Right lung (tissue), 10 donors: Measurements from ENCODE around the gene PCNA. TPM values are rescaled to one million over a fixed set of nuclear protein-coding genes. Genes with fewer than 3 reads are reported as not detected.
A peak's percentile ranks its signal among the peaks of the same experiment; 100 is the strongest.

ENCODE experiments used
- DNase-seq, 2 donors: peaks; one replicate each; pipeline ENCODE4 v3.0.0-alpha.2; 2013
- long read RNA-seq, 8 donors: transcript quantifications; one replicate each; lab custom pipeline, GENCODE V29; 2026
- polyA plus RNA-seq, 5 donors: library from polyadenylated mRNA; unstranded; fragments of 120-200 nt; gene quantifications; one replicate each; pipeline versions ENCODE4 v1.2.1 to v1.2.3, GENCODE V29; 2013; ENCODE audit warnings: inconsistent platforms in 1 of 5, low replicate concordance in 1 of 5; ENCODE audit not compliant: insufficient read length in 5 of 5, insufficient read depth in 1 of 5

The PCNA gene
- 100 to 1,000 TPM; 112 to 184 (median 138) TPM for polyA plus RNA-seq
- long read RNA-seq, donor 1, transcript PCNA-202 (7 exons, 1,359 nt), result minor isoform, 7 of 104 reads
- long read RNA-seq, donor 1, transcript PCNA-201 (6 exons, 1,344 nt), result major isoform, 63 of 104 reads
- long read RNA-seq, donor 1, partial matches to known transcripts, result 18 of 104 reads
- long read RNA-seq, donor 1, other reads (novel, unspliced or antisense), result 16 of 104 reads
- long read RNA-seq, donor 2, transcript PCNA-201 (6 exons, 1,344 nt), result major isoform, 55 of 59 reads
- long read RNA-seq, donor 2, partial matches to known transcripts, result 0 of 59 reads
- long read RNA-seq, donor 2, other reads (novel, unspliced or antisense), result 0 of 59 reads
- long read RNA-seq, donor 3, transcript PCNA-202 (7 exons, 1,359 nt), result minor isoform, 6 of 70 reads
- long read RNA-seq, donor 3, transcript PCNA-201 (6 exons, 1,344 nt), result major isoform, 43 of 70 reads
- long read RNA-seq, donor 3, partial matches to known transcripts, result 21 of 70 reads
- long read RNA-seq, donor 3, other reads (novel, unspliced or antisense), result 0 of 70 reads
- long read RNA-seq, donor 4, transcript PCNA-201 (6 exons, 1,344 nt), result major isoform, 16 of 26 reads
- long read RNA-seq, donor 4, partial matches to known transcripts, result 6 of 26 reads
- long read RNA-seq, donor 4, other reads (novel, unspliced or antisense), result 0 of 26 reads
- long read RNA-seq, donor 5, transcript PCNA-202 (7 exons, 1,359 nt), result minor isoform, 7 of 115 reads
- long read RNA-seq, donor 5, transcript PCNA-201 (6 exons, 1,344 nt), result major isoform, 97 of 115 reads
- long read RNA-seq, donor 5, partial matches to known transcripts, result 11 of 115 reads
- long read RNA-seq, donor 5, other reads (novel, unspliced or antisense), result 0 of 115 reads
- long read RNA-seq, donor 6, transcript PCNA-202 (7 exons, 1,359 nt), result minor isoform, 5 of 60 reads
- long read RNA-seq, donor 6, transcript PCNA-201 (6 exons, 1,344 nt), result major isoform, 49 of 60 reads
- long read RNA-seq, donor 6, partial matches to known transcripts, result 6 of 60 reads
- long read RNA-seq, donor 6, other reads (novel, unspliced or antisense), result 0 of 60 reads
- long read RNA-seq, donor 7, transcript PCNA-201 (6 exons, 1,344 nt), result major isoform, 20 of 24 reads
- long read RNA-seq, donor 7, partial matches to known transcripts, result 0 of 24 reads
- long read RNA-seq, donor 7, other reads (novel, unspliced or antisense), result 0 of 24 reads
- long read RNA-seq, donor 8, transcript PCNA-201 (6 exons, 1,344 nt), result major isoform, 31 of 32 reads
- long read RNA-seq, donor 8, partial matches to known transcripts, result 0 of 32 reads
- long read RNA-seq, donor 8, other reads (novel, unspliced or antisense), result 0 of 32 reads

DNA sequence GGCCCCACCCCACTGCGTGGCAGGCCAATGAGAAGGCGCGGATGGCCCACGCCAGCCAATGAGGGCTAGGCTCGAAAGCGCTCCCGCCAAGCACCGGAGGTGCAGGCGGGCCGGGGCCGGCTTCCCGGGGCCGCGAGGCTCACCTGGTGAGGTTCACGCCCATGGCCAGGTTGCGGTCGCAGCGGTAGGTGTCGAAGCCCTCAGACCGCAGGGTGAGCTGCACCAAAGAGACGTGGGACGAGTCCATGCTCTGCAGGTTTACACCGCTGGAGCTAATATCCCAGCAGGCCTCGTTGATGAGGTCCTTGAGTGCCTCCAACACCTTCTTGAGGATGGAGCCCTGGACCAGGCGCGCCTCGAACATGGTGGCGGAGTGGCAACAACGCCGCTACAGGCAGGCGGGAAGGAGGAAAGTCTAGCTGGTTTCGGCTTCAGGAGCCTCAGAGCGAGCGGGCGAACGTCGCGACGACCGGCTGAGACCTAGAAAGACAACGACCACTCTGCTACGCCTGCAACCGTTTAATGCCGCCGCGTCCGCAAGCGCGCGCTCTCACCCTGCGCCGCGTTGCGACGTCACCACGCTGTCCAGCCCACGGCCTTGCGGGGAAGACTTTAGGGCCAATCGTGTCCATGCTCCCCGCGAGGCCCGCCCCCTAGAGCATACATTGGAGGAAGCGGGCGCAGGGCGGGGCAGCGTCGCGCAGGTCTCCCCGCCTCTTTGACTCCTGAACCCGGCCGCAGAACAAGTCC lies at the start of gene PCNA:
PCNA (minus strand) TSS at position 524 of the 750 bp plus-strand sequence; CDS start at position 364, 160 bp downstream.
- DNase-seq, result peak; percentile 94

DNA sequence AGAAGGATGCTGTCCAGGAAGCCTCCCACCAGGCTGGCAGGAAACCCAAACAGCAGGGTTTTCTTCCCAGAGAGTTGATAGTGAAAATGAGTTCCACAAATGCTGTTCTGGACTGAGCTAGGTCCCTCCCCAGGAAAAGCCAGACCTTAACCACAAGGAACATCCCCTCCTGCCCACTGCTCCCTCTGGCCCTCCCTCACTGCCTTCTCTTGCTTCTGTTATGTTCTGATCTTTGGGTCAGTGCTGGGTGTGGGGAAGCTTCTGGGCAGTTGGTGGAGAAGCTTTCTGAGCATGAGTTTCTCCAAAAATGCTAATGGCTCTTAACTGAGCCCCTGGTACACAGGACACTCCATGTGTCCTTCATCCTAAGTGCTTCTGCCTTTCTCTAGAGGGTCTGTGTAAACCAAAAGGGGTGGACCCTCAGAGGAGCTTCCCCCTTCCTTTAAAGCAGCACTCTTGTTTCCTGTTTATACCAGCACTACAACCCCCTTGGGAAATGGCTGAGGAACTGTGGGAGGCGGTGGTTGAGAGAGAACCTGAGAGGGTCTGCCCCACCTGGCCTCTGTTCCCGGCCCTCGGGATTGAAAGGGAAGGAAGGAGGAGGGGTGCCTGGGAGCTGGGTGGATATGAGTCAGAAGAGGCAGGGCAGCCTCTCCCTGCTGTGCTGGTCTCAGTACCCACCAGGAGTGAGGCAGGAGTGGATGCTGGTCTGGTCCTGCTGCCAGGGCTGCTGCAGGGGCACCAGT lies 49.1 kb upstream of the PCNA start:
- DNase-seq, result no peak

DNA sequence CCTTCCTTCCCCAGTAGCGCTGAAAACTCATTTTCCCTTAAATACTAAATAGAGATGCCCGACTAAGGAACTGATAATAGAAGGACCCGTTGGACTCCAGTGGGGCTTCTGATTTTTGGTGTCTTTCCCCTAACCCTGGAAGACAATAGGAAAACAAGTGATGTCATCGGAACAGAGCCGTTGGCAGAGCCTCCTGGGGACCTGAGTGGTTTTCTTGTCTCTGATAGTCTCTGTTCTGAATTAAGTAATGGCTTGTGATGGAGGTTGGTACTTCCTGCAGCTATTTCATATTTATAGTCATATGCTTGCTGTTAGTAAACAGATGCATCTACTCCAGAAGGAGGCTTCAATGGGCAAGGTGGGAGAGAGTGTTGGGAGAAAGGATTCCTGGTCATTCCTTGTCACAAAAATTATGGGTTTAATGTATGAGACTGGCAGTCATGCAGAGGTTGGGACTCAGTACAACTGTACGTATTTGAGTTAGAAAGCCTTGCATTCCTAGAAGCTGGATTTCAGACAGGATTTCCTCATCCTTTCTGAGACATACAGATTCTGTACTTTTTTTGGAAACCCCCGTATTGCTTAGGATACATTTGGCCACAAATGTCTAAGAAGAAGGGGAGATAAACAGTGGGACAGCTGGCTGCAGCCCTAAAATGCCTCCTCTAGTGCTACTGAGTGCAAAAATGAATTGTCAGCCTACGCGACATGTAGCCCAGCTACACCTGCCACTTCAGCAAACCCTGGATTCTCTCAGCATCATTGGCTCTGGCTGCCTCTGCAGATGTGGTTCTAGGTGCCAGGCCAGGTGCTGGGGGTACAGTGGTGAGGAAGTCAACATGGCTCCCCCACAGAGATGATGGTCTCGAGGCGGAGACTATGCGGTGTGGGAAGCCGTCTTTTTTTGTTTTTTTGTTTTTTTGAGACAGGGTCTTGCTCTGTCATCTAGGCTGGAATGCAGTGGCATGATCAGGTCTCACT lies 45.2 kb upstream of the PCNA start:
- DNase-seq, result no peak

DNA sequence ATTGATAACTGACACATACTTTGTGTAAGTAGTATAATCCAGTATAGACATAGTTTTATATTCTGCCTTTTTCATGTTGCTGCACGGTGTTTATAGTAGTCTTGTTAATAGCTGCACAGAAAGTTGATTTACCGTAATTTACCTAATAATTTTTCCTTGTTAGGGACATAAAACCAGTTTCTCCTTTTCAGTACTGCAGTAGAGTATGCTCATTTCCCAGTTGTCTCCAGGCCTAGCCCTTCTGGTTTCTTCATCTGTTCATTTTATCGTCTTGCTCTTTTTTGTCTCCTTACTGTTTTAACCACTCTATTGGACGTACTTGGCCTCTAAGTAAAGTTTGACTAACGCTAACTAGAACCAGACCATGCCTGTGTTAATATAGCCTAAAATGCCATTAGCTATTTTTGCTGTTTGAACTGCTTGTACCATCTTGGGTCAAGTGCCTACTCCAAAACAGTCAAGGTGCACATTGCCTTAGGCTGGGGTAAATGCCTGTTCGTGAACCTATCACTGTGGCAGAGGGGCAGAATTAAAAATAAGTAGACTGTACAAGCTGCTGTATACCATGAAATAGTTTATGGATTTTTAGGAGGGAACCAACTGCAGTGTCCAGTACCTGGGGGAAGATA lies 41.9 kb upstream of the PCNA start:
- DNase-seq, result no peak

DNA sequence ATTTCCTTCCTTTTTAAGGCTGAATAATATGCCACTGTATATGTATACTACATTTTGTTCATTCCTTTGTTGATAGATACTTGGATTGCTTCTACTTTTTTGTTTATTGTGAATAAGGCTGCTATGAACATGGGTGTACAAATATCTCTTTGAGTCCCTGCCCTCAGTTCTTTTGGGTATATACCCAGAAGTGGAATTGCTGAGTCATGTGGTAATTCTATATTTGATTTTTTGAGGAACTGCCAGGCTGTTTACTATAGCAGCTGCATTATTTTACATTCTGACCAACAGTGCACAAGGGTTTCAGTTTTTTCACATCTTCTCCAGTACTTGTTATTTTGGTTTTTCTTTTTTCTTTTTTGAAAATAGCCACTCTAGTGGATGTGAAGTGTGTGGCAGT lies 41.1 kb upstream of the PCNA start:
- no peak for DNase-seq

DNA sequence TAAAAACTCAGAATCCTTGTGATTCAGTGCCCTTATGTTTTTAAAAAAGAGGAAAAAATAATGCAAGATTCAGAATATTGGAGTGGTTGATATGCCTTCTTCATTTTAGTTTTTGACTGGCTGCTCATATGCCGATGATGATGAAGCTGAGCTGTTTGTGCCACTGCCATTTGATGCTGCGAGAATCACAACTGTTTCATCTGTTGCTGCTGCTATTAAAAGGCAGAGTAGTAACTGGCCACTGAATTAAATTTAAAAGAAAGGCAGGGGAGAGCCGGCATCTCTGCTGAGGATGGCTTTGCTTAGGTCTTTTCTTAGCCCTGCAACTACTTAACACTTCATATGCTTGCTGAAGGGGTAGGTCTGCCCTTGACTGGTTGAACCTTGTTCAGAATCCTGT lies 40.2 kb upstream of the PCNA start:
- DNase-seq, result no peak

DNA sequence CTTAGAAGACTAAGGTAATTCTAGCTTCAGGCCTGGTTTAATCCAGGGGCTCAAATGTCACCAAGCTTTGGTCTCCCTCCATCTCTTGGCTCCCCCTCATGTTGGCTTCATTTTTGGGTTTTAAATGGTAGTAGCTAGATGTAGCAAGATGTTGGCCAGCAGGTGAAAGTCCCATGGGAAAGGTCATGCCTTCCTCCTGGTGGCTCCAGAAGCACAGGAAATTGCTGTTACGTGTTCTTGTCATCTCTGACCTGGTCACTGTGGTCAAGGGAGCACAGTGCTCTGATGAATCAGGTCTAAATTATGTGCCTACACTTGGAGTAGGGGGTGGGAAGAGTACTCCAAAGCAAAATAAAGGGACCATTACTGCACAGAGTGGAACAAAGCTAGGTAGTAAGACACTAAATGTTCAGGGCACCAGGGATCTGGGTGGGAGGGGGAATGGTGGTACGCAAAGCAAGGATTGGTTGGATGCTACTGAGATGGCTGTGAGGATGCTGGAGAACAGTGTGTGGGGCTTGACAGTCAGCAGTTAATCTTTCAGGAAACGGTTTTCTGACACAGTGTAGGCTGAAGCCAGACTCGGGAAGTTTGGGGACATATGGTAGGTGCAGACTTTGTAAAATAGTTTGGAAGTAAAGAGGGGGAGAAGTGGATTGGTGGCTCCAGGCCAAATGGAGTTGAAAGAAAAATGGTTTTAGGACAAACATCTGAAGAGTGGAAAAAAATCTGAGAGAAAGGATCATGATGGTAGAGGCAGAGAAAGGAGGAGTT lies 37.1 kb upstream of the PCNA start:
- no peak for DNase-seq

DNA sequence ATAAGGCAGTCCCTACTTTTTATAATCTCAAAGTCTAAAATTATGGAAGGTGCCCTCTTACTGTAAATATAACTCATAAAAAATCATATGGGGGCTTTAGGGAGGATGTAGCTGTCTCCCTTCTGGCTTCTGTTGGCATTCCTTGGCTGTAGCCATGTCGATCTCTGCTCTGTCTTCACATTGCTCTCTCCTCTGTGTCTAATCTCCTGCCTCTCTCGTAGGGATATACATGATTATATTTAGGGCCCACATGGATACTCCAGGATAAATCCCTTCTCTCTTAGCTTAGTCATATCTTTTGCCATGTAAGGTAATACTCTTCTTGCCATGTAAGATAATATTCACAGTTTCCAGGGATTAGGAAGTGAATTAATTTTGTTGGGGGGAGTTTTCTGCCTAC lies 35.6 kb upstream of the PCNA start:
- DNase-seq, result no peak

DNA sequence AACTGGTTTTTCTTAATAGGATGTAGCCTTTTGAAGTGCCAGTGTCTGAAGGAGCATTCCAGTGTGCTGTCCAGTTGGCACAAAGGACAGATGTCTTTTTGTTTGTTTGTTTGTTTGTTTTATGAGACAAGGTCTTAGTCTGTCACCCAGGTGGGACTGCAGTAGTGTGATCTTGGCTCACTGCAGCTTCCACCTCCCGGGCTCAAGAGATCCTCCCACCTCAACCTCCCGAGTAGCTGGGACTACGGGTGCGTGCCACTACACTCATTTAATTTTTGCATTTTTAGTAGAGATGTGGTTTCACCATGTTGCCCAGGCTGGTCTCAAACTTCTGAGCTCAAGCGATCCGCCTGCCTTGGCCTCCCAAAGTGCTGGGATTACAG lies 34.8 kb upstream of the PCNA start:
- DNase-seq, result no peak

DNA sequence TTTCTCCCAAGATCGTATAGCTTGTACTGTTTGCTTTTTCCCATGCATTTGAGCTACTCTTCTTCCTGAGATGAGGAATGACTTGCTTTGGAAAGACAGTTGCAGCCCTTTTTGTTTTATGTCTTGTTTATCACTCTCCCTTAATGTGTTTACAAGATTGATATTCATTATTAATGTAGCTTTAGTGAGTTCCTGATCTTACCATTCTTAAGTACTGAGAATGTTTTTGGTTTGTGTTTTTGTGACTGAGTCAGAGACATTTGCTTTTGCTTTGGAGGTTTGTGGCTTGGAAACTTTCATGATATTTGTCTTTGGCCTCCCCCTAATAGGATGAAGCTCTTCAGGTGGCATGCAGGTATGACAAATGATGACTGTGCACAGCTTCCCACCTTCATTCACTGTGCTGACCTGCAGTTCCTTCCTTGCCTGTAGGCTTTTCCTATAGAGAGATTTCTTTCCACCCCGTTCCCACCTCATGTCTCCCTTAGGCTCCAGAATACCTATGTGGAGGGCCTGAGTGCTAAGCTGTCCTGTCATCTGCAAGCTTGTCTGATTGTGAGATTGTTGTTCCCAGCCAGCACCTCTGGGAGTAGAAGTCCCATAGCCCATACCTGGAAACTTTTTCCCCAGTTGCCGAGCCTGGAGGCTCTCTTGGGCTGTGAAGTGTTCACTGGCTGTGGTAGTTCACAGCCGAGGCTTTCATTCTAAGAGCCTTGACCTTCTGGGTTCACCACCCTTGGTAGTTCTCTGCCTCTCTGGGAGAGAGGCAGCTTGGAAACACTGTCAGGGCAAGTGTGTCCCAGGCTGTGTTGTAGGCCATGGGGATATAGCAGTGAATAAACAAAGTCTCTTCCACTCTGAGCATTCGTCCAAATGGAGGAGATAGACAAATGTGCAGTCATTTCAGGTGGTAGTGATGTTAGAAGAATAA lies 34.1 kb upstream of the PCNA start:
- DNase-seq, result no peak

DNA sequence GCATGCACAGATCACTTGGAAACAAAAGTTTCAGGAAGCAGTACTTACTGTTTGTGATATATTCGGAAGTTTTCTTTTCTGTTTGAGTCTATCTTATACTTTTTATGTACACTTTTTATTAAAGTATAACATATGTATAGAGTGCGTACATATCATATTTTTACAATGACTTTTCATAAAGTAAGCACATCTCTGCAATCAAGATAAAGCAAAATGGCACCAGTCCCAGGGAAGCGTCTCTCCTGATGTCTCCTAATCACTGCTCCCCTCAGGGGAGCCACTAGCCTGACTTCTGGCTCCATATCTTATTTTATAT lies 33.4 kb upstream of the PCNA start:
- DNase-seq, result no peak

DNA sequence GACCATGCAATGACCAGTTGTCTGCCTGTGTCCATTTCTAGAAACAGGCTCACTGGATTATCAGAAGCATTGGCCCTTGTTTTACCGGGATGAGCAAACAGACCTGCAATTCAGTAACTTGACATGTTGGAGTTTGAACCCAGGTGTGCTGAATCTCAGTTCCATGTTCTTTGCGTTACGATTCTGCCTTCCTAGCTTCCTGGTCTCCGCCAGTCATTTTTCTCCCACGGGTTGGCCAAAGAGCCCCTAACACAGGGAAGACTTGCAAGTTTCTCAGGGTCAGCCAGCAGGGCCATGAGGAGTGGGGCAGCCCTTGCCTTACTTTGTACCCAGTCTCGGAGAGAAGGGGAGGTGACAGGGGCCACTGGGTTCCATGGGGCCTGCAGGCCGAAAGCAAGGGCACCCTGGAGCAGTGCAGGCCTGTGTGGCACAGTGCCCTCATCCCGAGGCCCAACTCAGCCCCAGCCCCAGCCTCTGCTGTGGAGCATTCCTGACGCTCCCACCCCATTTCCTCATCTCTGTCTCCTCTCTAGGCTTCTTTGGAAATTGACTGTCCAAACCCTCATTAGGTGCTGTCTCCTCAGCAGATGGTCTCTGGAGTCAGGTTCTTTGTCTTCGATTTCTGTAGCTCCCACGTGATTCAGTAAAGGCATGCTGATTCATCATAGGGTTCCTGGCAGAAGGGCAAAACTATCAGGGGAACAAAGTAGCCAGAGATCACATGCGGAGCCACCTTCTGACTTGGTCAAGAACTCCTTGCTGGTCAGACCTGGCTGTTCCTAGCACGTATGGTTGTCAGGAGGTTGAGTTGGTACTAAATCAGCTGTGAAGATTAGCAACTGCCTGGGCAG lies 30.7 kb upstream of the PCNA start:
- no peak for DNase-seq

DNA sequence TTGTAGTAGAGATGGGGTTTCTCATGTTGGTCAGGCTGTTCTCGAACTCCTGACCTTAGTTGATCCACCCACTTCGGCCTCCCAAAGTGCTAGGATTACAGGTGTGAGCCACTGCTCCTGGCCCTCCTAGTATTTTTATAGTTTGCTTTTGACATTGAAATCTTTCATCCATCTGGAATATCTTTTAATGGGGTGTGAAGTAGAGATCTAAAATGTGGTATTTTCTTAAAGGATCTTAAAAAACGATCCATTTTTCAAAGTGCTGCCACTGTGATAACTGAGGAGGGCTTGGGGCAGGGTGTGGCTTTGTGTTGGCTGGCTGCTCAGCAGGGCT lies 30.1 kb upstream of the PCNA start:
- no peak for DNase-seq

DNA sequence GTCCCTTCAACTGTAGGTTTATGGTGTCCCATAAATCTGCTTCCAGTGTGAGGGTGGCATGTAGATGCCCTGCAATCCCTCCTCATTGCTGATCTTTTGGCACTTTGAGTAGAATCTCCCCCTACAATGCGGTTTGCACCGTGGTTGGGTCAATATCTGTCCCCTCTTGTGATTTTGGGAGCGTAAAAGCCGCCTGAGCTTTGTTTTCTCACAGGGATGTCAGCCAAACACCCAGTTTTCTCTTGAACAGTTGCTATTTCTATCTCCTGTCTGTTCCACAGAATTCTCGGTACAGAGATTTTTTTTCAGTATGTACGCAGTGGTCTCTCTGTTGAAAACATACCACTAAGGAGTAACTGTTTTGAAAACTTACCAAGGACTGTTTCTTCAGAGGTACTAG lies 28.8 kb upstream of the PCNA start:
- no peak for DNase-seq

DNA sequence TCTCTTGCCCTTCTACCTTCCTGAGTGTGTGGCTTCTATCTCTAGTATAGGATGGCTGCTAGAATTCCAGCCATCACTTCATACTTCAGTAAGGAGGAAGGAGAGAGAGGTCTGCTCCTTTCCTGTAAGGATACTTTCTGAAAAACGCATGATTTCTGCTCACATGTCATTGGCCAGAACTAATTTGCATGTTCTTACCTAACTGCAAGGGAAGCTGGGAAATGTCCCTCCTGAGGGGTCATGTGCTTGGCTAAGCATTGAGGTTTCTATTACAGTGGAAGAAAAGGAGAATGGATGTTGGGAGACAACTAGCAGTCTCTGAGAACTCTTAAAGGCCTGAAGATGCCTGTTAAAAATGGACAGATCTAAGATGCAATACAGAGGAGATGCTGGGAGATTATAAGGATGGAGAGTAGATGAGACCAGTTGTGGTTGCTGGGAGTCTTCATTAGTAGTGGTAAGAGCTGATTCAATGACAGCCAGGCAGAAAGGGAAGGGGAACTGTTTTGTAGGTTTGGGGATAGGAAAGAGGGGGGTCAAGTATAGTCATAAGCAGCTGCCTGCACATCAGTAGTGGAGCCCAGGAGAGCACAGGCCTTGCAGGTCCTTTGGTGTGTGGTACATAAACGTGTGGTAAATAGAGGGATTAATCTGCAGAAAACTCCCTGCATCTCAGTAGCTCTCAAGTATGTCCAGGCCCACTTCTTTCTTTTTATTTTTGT lies 27.3 kb upstream of the PCNA start:
- no peak for DNase-seq
